ENCODE results near the gene CES3.
"Not testable (repeated sequence)": the region's sequence is repeated elsewhere in the genome, so short reads cannot be mapped to it uniquely, and the experiment has no call there.

The CES3 gene

GRCh38 chr16:66926961-66927436 lies 34.1 kb upstream of the CES3 start:
- ATAC-seq, result no peak

GRCh38 chr16:66927918-66928649 lies 33.0 kb upstream of the CES3 start:
- no peak for ATAC-seq

GRCh38 chr16:66928702-66929388 lies 32.2 kb upstream of the CES3 start:
- ATAC-seq, result no peak

- ATAC-seq, result no peak
Measured at GRCh38 chr16:66930189-66930588, 30.9 kb upstream of the CES3 start.

GRCh38 chr16:66931665-66932064 lies 29.4 kb upstream of the CES3 start:
- no peak for ATAC-seq

GRCh38 chr16:66932076-66932475 lies 29.0 kb upstream of the CES3 start:
- ATAC-seq, result no peak

- ATAC-seq, result peak; percentile 76 to 81
Measured at GRCh38 chr16:66933776-66934137, 27.3 kb upstream of the CES3 start.

GRCh38 chr16:66934138-66934838 lies 26.8 kb upstream of the CES3 start, which contains the start of gene CIAO2B:
CIAO2B (minus strand) TSS chr16:66934402; CDS start chr16:66934364, 38 bp downstream.
- ATAC-seq, result peak; percentile 86

- not testable (repeated sequence) for ATAC-seq
Measured at GRCh38 chr16:66934839-66935313, 26.2 kb upstream of the CES3 start.

- no peak for ATAC-seq
Measured at GRCh38 chr16:66935314-66936011, 25.6 kb upstream of the CES3 start, which contains the start of gene CES2. CES2 (plus strand) TSS chr16:66935516; CDS start chr16:66935636, 120 bp downstream.

GRCh38 chr16:66936462-66936861 lies 24.6 kb upstream of the CES3 start:
- ATAC-seq, result no peak

GRCh38 chr16:66936889-66937554 lies 24.0 kb upstream of the CES3 start:
- ATAC-seq, result no peak

- ATAC-seq, result no peak
Measured at GRCh38 chr16:66937725-66938337, 23.2 kb upstream of the CES3 start.

GRCh38 chr16:66939366-66939765 lies 21.7 kb upstream of the CES3 start:
- ATAC-seq, result no peak

- no peak for ATAC-seq
Measured at GRCh38 chr16:66940236-66940635, 20.8 kb upstream of the CES3 start.

- ATAC-seq, result no peak
Measured at GRCh38 chr16:66942981-66943380, 18.1 kb upstream of the CES3 start.

- no peak for ATAC-seq
Measured at GRCh38 chr16:66943426-66944053, 17.5 kb upstream of the CES3 start.

GRCh38 chr16:66944054-66944441 lies 17.0 kb upstream of the CES3 start:
- no peak for ATAC-seq

GRCh38 chr16:66944971-66945370 lies 16.1 kb upstream of the CES3 start:
- not testable (repeated sequence) for ATAC-seq

- ATAC-seq, result no peak
Measured at GRCh38 chr16:66945939-66946338, 15.1 kb upstream of the CES3 start.

GRCh38 chr16:66946541-66946940 lies 14.5 kb upstream of the CES3 start:
- no peak for ATAC-seq
